NCI-H82 treated with DMSO at 0.1 percent for 48 hours (cell line): ENCODE data around the gene CD3G.
"Not testable (repeated sequence)": the region's sequence is repeated elsewhere in the genome, so short reads cannot be mapped to it uniquely, and the experiment has no call there.

Experiments
- DNase-seq: peaks from one replicate; lab custom pipeline; 2025; ENCODE audit not compliant: unreplicated experiment; lab: John Stamatoyannopoulos, UW

CD3G gene

GRCh38 chr11:118343981-118344515 lies at the start of gene CD3G:
CD3G (plus strand) TSS chr11:118344344; CDS start chr11:118344424, 80 bp downstream.
- no peak for DNase-seq

- DNase-seq = no peak
Measured at GRCh38 chr11:118295199-118295598, 48.9 kb upstream of the CD3G start.

GRCh38 chr11:118295815-118296454 lies 48.2 kb upstream of the CD3G start:
- peak; percentile 3 for DNase-seq

GRCh38 chr11:118301600-118302195 lies 42.4 kb upstream of the CD3G start:
- no peak for DNase-seq

GRCh38 chr11:118304227-118304567 lies 39.9 kb upstream of the CD3G start:
- DNase-seq = no peak

- DNase-seq = no peak
Measured at GRCh38 chr11:118304568-118305248, 39.4 kb upstream of the CD3G start, which contains the start of gene CD3E. CD3E (plus strand) TSS chr11:118304730; CDS start chr11:118304953, 223 bp downstream.

GRCh38 chr11:118305726-118306125 lies 38.4 kb upstream of the CD3G start:
- no peak for DNase-seq

- DNase-seq = no peak
Measured at GRCh38 chr11:118306556-118306955, 37.6 kb upstream of the CD3G start.

GRCh38 chr11:118308995-118309528 lies 35.1 kb upstream of the CD3G start:
- not testable (repeated sequence) for DNase-seq

GRCh38 chr11:118310271-118310670 lies 33.9 kb upstream of the CD3G start:
- DNase-seq = no peak

GRCh38 chr11:118310781-118311485 lies 33.2 kb upstream of the CD3G start:
- DNase-seq = no peak

- no peak for DNase-seq
Measured at GRCh38 chr11:118311518-118311917, 32.6 kb upstream of the CD3G start.

GRCh38 chr11:118312328-118312727 lies 31.8 kb upstream of the CD3G start:
- DNase-seq = no peak

GRCh38 chr11:118313242-118313641 lies 30.9 kb upstream of the CD3G start:
- DNase-seq = peak; percentile 25

GRCh38 chr11:118314988-118315411 lies 29.1 kb upstream of the CD3G start:
- no peak for DNase-seq

- DNase-seq = no peak
Measured at GRCh38 chr11:118318124-118318523, 26.0 kb upstream of the CD3G start.

- DNase-seq = no peak
Measured at GRCh38 chr11:118318581-118319336, 25.4 kb upstream of the CD3G start.

- DNase-seq = no peak
Measured at GRCh38 chr11:118319337-118319707, 24.8 kb upstream of the CD3G start.

- DNase-seq = no peak
Measured at GRCh38 chr11:118320515-118320914, 23.6 kb upstream of the CD3G start.

GRCh38 chr11:118321386-118322082 lies 22.6 kb upstream of the CD3G start:
- DNase-seq = no peak
